ENCODE measurements around the gene GPS2.

GRCh38 chr17:7296189-7296861 is 18.8 kb downstream of the GPS2 start:
- TF ChIP-seq CTCF (IDR thresholded peaks at IDR 0.05): peak; percentile 87 to 98 (median 95)
- peak in 1 of 2 donors; percentile 38 for TF ChIP-seq POLR2A (IDR thresholded peaks at IDR 0.05)

Data from heart left ventricle (tissue), 13 donors.